HEK293 (cell line): Measurements from ENCODE around the gene NAA25.
"Not testable (repeated sequence)": the region's sequence is repeated elsewhere in the genome, so short reads cannot be mapped to it uniquely, and the experiment has no call there.

Source experiments
- CTCF ChIA-PET: fragments of 350-600 bp; formaldehyde crosslinking; extraction: SDS; loops from one replicate; lab custom pipeline; 2021; ENCODE audit warnings: antibody characterized with exemption; lab: Yijun Ruan, JAX
- POLR2A ChIA-PET: fragments of 300-600 bp; formaldehyde crosslinking; extraction: SDS; loops from one replicate; lab custom pipeline; 2020; ENCODE audit warnings: antibody characterized with exemption, inconsistent platforms; lab: Yijun Ruan, JAX
- H3K27ac ChIP-seq: fragments of 200-500 bp; sonication (Bioruptor generic); 2 replicates; pipeline ENCODE4 v1.5.1; 2014; ENCODE audit warnings: low read depth, low read length, control low read depth, inconsistent platforms; ENCODE audit errors: extremely low read depth
- H3K36me3 ChIP-seq, 2 experiments: fragments of 200-500 bp in 1 of 2; sonication (Bioruptor generic) in 1 of 2; 1 replicate in 1 of 2; 2 replicates in 1 of 2; pipeline ENCODE4 v1.5.1; 2014 to 2017; ENCODE audit warnings: inconsistent platforms in 2 of 2, low read length in 2 of 2; ENCODE audit not compliant: control insufficient read depth in 2 of 2, insufficient read depth in 1 of 2
- H3K4me1 ChIP-seq: fragments of 200-500 bp; sonication (Bioruptor generic); 2 replicates; pipeline ENCODE4 v1.5.1; 2014; ENCODE audit warnings: mild to moderate bottlenecking, low read length, inconsistent platforms; ENCODE audit not compliant: control insufficient read depth, insufficient read depth
- H3K4me3 ChIP-seq: 2 replicates; pipeline ENCODE4 v1.5.1; 2011; ENCODE audit warnings: low read depth, mild to moderate bottlenecking, control low read depth, low read length, moderate library complexity
- H3K9me3 ChIP-seq: fragments of 200-500 bp; sonication (Bioruptor generic); 2 replicates; pipeline ENCODE4 v1.5.1; 2014; ENCODE audit warnings: low read depth, low read length, inconsistent platforms; ENCODE audit not compliant: control insufficient read depth, insufficient read depth
- BCL11B ChIP-seq: fragments of 450-650 bp; formaldehyde crosslinking; IDR thresholded peaks from 2 replicates; pipeline ENCODE4 v1.5.1; 2016; ENCODE audit warnings: low read depth, missing biosample characterization, missing genetic modification characterization
- GLIS1 ChIP-seq: fragments of 450-650 bp; formaldehyde crosslinking; IDR thresholded peaks from 2 replicates; pipeline ENCODE4 v1.5.1; 2016; ENCODE audit warnings: missing biosample characterization, missing genetic modification characterization
- KLF9 ChIP-seq: fragments of 450-650 bp; formaldehyde crosslinking; IDR thresholded peaks from 2 replicates; pipeline ENCODE4 v1.5.1; 2016; ENCODE audit warnings: missing biosample characterization, missing genetic modification characterization, low read depth
- SCRT2 ChIP-seq: fragments of 450-650 bp; formaldehyde crosslinking; IDR thresholded peaks from 2 replicates; pipeline ENCODE4 v1.5.1; 2016; ENCODE audit warnings: missing biosample characterization, missing genetic modification characterization
- SP7 ChIP-seq: fragments of 450-650 bp; formaldehyde crosslinking; IDR thresholded peaks from 2 replicates; pipeline ENCODE4 v1.5.1; 2016; ENCODE audit warnings: missing biosample characterization, missing genetic modification characterization
- TRIM28 ChIP-seq: IDR thresholded peaks from 2 replicates; pipeline ENCODE4 v1.6.1; 2011; ENCODE audit warnings: low read length, control low read depth, borderline replicate concordance
- YY1 ChIP-seq: fragments of 450-650 bp; formaldehyde crosslinking; IDR thresholded peaks from 2 replicates; pipeline ENCODE4 v1.5.1; 2018; ENCODE audit warnings: missing biosample characterization, missing genetic modification characterization
- ZFHX2 ChIP-seq: fragments of 450-650 bp; formaldehyde crosslinking; conservative IDR thresholded peaks from 2 replicates; pipeline ENCODE4 v1.5.1; 2016; ENCODE audit warnings: missing biosample characterization, missing genetic modification characterization
- ZIC2 ChIP-seq: fragments of 450-650 bp; formaldehyde crosslinking; IDR thresholded peaks from 2 replicates; pipeline ENCODE4 v1.5.1; 2016; ENCODE audit warnings: missing biosample characterization, missing genetic modification characterization
- ZNF114 ChIP-seq: fragments of 450-650 bp; formaldehyde crosslinking; IDR thresholded peaks from 2 replicates; pipeline ENCODE4 v1.5.0; 2017; ENCODE audit warnings: missing biosample characterization, missing genetic modification characterization
- ZNF184 ChIP-seq: fragments of 450-650 bp; IDR thresholded peaks from 2 replicates; pipeline ENCODE4 v1.5.1; 2018; ENCODE audit warnings: missing biosample characterization, mild to moderate bottlenecking, missing genetic modification characterization
- ZNF324 ChIP-seq: fragments of 450-650 bp; formaldehyde crosslinking; IDR thresholded peaks from 2 replicates; pipeline ENCODE4 v1.5.1; 2016; ENCODE audit warnings: missing biosample characterization, missing genetic modification characterization
- ZNF341 ChIP-seq: fragments of 450-650 bp; formaldehyde crosslinking; IDR thresholded peaks from 2 replicates; pipeline ENCODE4; 2016; ENCODE audit warnings: low read depth, missing biosample characterization, missing genetic modification characterization
- ZNF362 ChIP-seq: fragments of 450-650 bp; formaldehyde crosslinking; IDR thresholded peaks from 2 replicates; pipeline ENCODE4 v1.5.1; 2016; ENCODE audit warnings: missing biosample characterization, missing genetic modification characterization
- ZNF391 ChIP-seq: fragments of 450-650 bp; formaldehyde crosslinking; IDR thresholded peaks from 2 replicates; pipeline ENCODE4 v1.5.1; 2016; ENCODE audit warnings: low read depth, missing biosample characterization, missing genetic modification characterization, borderline replicate concordance
- ZNF701 ChIP-seq: fragments of 450-650 bp; formaldehyde crosslinking; IDR thresholded peaks from 2 replicates; pipeline ENCODE4 v1.5.1; 2016; ENCODE audit warnings: missing biosample characterization, missing genetic modification characterization
- ZNF747 ChIP-seq: fragments of 450-650 bp; formaldehyde crosslinking; IDR thresholded peaks from 2 replicates; pipeline ENCODE4 v1.5.1; 2016; ENCODE audit warnings: missing biosample characterization, missing genetic modification characterization

NAA25 gene

GRCh38 chr12:112012775-112013600, 95.6 kb downstream of the NAA25 start, which contains the start of the genes ERP29 and TMEM116 (continued):
- no peak; the same call in none of the 2 replicates for TF ChIP-seq ZNF391 (tag by site-specific recombination)

DNA sequence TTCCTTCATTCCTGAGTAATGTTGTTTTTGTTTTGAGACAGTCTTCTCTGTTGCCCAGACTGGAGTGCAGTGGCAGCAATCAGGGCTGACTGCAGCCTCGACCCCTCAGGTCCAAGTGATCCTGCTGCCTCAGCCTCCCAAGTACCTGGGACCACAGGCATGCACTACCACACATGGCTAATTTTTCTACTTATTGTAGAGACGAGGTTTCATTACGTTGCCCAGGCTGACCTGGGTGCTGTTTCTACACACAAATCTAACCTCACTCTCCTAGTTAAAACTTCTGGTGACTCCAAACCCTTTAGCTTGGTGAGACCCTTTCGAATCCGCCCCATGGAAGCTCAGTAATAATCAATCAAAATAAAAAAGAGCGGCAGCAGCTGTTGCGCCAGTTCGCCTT, 96.9 kb downstream of the NAA25 start:
- TF ChIP-seq ZFHX2 (tag by site-specific recombination) = no peak
- TF ChIP-seq ZNF701 (tag by site-specific recombination) = no peak
- TF ChIP-seq BCL11B = no peak
- TF ChIP-seq SCRT2 (tag by site-specific recombination) = no peak
- TF ChIP-seq GLIS1 = no peak
- no peak for TF ChIP-seq ZNF114 (tag by site-specific recombination)
- TF ChIP-seq ZNF184 (tag by site-specific recombination) = no peak
- TF ChIP-seq YY1 = no peak
- no peak for TF ChIP-seq ZNF747
- no peak for TF ChIP-seq ZNF324 (tag by site-specific recombination)
- TF ChIP-seq, all 188 proteins: peak for 0
- peaks cover 0 to 14% of the 10 kb centered on the region in 2 experiments for H3K36me3 ChIP-seq
- peaks cover 5% of the 10 kb centered on the region; the same call in 1 of the 2 replicates for H3K4me1 ChIP-seq
- ChIA-PET POLR2A (interaction anchor here (0.8 kb wide), 1 partner anchor 67 kb away, joined by 6 read pairs; no protein-coding TSS in a partner anchor), CTCF (interaction anchor here (0.5 kb wide), 1 partner anchor 392 kb away, joined by 3 read pairs; no protein-coding TSS in a partner anchor)
- no peak overlapping the region for H3K27ac ChIP-seq
- no peaks in the 10 kb centered on the region for H3K9me3 ChIP-seq
- H3K4me3 ChIP-seq = no peak overlapping the region; the same call in 1 of the 2 replicates

- H3K4me3 ChIP-seq = no peak overlapping the region
- CTCF ChIA-PET = interaction anchor here (0.6 to 1.0 kb wide), 2 partner anchors 23 to 67 kb away, joined by 3 to 4 read pairs; no protein-coding TSS in a partner anchor
- peaks cover 9% of the 10 kb centered on the region; the same call in 1 of the 2 replicates for H3K4me1 ChIP-seq
- peaks cover 0 to 4% of the 10 kb centered on the region in 2 experiments; a peak in 2 of 3 replicates for H3K36me3 ChIP-seq
- POLR2A ChIA-PET = no interaction called here
- no peak overlapping the region for H3K27ac ChIP-seq
- no peaks in the 10 kb centered on the region for H3K9me3 ChIP-seq
- TF ChIP-seq ZIC2 (tag by site-specific recombination) = peak; percentile 65
- no peak for TF ChIP-seq TRIM28
- 0 out of 2 replicates have a peak, but pooled peaks have one; percentile 35 for TF ChIP-seq KLF9 (tag by site-specific recombination)
- TF ChIP-seq ZNF341 (tag by site-specific recombination) = peak; percentile 63
- TF ChIP-seq, all 188 proteins: peak for 3
Measured at GRCh38 chr12:112010415-112011344, 97.9 kb downstream of the NAA25 start.

DNA sequence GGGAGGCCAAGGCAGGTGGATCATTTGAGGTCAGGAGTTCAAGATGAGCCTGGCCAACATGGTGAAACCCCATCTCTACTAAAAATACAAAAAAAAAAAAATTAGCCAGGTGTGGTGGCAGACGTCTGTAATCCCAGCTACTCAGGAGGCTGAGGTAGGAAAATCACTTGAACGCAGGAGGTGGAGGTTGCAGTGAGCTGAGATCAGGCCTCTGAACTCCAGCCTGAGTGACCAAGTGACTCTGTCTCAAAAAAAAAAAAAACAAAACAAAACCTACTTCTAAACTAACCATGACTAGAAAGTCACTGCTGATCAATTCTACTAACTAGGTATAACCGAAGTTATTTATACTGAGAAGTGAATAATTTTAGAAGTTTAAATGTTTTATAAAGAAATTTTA, 99.0 kb downstream of the NAA25 start:
- TF ChIP-seq SP7 (tag by site-specific recombination) (peak; percentile 11; the same call in 1 of the 2 replicates), ZNF362 (tag by site-specific recombination) (peak; percentile 88)
- POLR2A ChIA-PET, H3K4me3 ChIP-seq, H3K9me3 ChIP-seq, H3K27ac ChIP-seq, H3K36me3 ChIP-seq: not testable (repeated sequence)
- H3K4me1 ChIP-seq = peaks cover 19% of the 10 kb centered on the region
- CTCF ChIA-PET = interaction anchor here (0.6 to 1.0 kb wide), 2 partner anchors 22 to 66 kb away, joined by 3 to 4 read pairs; no protein-coding TSS in a partner anchor
